ENCODE results near the gene HSD17B2. TPM values are rescaled to one million over a fixed set of nuclear protein-coding genes. Genes with fewer than 3 reads are reported as not detected.

The HSD17B2 gene
- total RNA-seq, 1 experiment from 2014 or later: 3.1 TPM

DNA sequence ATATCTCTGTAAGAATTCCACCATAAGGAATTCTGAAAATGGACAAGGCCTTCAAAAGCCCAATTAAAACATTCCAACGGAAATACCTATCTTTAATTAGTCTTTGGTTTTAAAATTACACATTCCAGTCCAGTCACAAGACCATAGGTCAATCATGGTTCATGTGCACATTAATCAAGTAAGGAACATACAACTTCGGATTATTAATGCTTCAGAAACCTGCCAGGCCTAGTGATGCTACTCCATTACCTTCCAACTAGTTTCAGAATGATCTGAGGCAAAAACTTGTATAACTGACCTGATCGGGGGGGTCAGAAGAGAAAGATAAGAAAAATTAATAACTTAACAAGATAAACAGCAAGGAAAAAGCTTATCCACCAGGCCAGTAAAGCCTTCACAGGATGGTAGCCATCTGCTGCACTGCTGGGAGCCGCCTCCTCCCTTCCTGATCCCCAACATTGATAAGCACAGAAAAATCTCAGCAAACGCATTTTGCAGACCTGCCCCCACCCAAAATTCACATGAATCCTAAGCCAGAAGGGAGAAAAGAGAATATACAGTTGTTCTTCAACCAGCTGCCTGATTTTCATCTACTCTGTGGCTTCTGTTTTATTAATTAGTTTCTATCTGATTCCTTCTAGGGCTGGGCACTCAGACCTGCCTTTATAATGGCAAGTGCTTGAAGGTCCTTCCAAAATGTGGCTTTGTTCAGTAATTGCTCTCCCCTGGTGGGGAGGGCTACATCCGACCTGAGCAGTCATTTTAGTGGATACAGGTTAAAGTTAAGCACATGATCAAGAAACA lies 29.8 kb upstream of the HSD17B2 start:
- POLR2A ChIA-PET (ENCODE audit: unreplicated experiment): no interaction called here

DNA sequence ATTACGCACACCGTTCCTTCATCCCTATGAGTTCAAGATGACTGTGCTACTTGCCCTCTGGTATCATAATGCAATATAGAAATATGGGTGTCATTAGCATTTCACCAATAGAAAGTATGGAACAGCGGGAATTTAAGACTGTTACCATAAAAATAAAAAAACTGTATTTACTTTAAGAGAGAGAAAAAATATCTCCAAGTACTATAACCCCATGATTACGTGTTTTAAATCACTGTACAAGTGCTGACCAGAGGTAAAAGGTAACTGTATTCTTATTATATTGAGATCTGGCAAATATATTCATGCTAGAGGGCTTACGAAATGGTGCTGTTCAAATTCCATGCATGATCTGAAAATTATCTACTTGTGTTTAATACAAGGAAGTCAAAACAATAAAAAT lies 29.0 kb upstream of the HSD17B2 start:
- intact Hi-C loops (cut with micrococcal nuclease): no loop called here
- no peak for TF ChIP-seq EZH2phosphoT487 (IDR thresholded peaks at IDR 0.05; ENCODE audit: borderline replicate concordance, low read length)
- TF ChIP-seq, protein P1, sequence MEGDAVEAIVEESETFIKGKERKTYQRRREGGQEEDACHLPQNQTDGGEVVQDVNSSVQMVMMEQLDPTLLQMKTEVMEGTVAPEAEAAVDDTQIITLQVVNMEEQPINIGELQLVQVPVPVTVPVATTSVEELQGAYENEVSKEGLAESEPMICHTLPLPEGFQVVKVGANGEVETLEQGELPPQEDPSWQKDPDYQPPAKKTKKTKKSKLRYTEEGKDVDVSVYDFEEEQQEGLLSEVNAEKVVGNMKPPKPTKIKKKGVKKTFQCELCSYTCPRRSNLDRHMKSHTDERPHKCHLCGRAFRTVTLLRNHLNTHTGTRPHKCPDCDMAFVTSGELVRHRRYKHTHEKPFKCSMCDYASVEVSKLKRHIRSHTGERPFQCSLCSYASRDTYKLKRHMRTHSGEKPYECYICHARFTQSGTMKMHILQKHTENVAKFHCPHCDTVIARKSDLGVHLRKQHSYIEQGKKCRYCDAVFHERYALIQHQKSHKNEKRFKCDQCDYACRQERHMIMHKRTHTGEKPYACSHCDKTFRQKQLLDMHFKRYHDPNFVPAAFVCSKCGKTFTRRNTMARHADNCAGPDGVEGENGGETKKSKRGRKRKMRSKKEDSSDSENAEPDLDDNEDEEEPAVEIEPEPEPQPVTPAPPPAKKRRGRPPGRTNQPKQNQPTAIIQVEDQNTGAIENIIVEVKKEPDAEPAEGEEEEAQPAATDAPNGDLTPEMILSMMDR (conservative IDR thresholded peaks at IDR 0.05; ENCODE audit: low read depth, low read length): no peak
- no peak for TF ChIP-seq EZH2 (IDR thresholded peaks at IDR 0.05; ENCODE audit: low read length, unreplicated experiment)
- Histone ChIP-seq H3K9me3 (ENCODE audit: low read length) (0 out of 2 replicates have a peak, but pooled peaks cover 4% of the 10 kb centered on the region), H4K20me1 (ENCODE audit: low read length) (no peaks in the 10 kb centered on the region), H3F3A (ENCODE audit: low read length, unreplicated experiment) (no peaks in the 10 kb centered on the region), H3K79me2 (ENCODE audit: low read length) (no peaks in the 10 kb centered on the region), H3K27ac (ENCODE audit: low read length) (no peak overlapping the region), H3K4me1 (ENCODE audit: insufficient read depth, low read length) (no peaks in the 10 kb centered on the region), H2AFZ (ENCODE audit: low read length) (no peak overlapping the region), H3K36me3 (ENCODE audit: low read depth, low read length) (no peaks in the 10 kb centered on the region), H3K4me2 (ENCODE audit: low read length) (no peak overlapping the region), H3K4me3 (ENCODE audit: low read length) (no peak overlapping the region), H3K9me2 (replicated peaks; ENCODE audit: low read length) (no peaks in the 10 kb centered on the region), H3K27me3 (ENCODE audit: low read length) (no peaks in the 10 kb centered on the region), H3K9ac (ENCODE audit: low read length) (no peak overlapping the region)
- ATAC-seq: no peak
- ChIA-PET CTCF (no interaction called here), POLR2A (ENCODE audit: unreplicated experiment) (no interaction called here)
- no TSS peak for BruUV-seq (replicated peaks)
- no peak for DNase-seq

More for the DNA sequence above, 29.8 kb upstream of the HSD17B2 start:
- H3K36me3 ChIP-seq (ENCODE audit: low read depth, low read length): no peaks in the 10 kb centered on the region
- intact Hi-C loops (cut with micrococcal nuclease): no loop called here
- no peaks in the 10 kb centered on the region for H3K79me2 ChIP-seq (ENCODE audit: low read length)
- H3K4me2 ChIP-seq (ENCODE audit: low read length): no peak overlapping the region
- no peaks in the 10 kb centered on the region for H3K4me1 ChIP-seq (ENCODE audit: insufficient read depth, low read length)
- H3K9me2 ChIP-seq (replicated peaks; ENCODE audit: low read length): no peaks in the 10 kb centered on the region
- no peak overlapping the region for H3K27ac ChIP-seq (ENCODE audit: low read length)
- DNase-seq: no peak
- H3K9ac ChIP-seq (ENCODE audit: low read length): no peak overlapping the region
- TF ChIP-seq EZH2phosphoT487 (IDR thresholded peaks at IDR 0.05; ENCODE audit: borderline replicate concordance, low read length) (no peak), EZH2 (IDR thresholded peaks at IDR 0.05; ENCODE audit: low read length, unreplicated experiment) (no peak)
- TF ChIP-seq, protein P1 (conservative IDR thresholded peaks at IDR 0.05; ENCODE audit: low read depth, low read length): no peak
- no TSS peak for BruUV-seq (replicated peaks)
- CTCF ChIA-PET: no interaction called here
- H2AFZ ChIP-seq (ENCODE audit: low read length): no peak overlapping the region
- no peak overlapping the region for H3K4me3 ChIP-seq (ENCODE audit: low read length)
- no peaks in the 10 kb centered on the region for H3K27me3 ChIP-seq (ENCODE audit: low read length)
- no peaks in the 10 kb centered on the region for H4K20me1 ChIP-seq (ENCODE audit: low read length)
- no peak for ATAC-seq
- 0 out of 2 replicates have a peak, but pooled peaks cover 4% of the 10 kb centered on the region for H3K9me3 ChIP-seq (ENCODE audit: low read length)
- H3F3A ChIP-seq (ENCODE audit: low read length, unreplicated experiment): no peaks in the 10 kb centered on the region

DNA sequence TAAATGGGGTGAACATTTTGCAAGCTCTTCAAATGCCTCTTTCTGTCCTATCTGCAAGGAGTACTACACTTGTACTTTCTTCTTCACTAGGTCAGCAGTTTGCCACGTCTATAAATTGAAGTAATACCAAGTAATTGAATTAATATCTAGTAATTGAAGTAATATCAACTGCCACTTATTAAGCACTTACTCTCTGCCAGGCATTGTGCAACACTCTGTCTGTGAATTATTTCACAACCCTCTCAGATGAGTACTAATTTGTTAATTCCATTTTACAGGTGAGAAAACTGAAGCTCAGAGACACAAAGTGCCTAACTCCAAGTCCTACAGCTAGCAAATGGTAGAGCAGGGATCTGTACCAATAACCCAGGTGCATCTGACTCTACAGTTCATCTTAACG lies 27.9 kb upstream of the HSD17B2 start:
- no peaks in the 10 kb centered on the region for H3K9me2 ChIP-seq (replicated peaks; ENCODE audit: low read length)
- no peak overlapping the region for H3K9ac ChIP-seq (ENCODE audit: low read length)
- H3K9me3 ChIP-seq (ENCODE audit: low read length): 0 out of 2 replicates have a peak, but pooled peaks cover 4% of the 10 kb centered on the region
- H2AFZ ChIP-seq (ENCODE audit: low read length): no peak overlapping the region
- ATAC-seq (no peak), DNase-seq (no peak)
- H3K4me2 ChIP-seq (ENCODE audit: low read length): no peak overlapping the region
- no peak for TF ChIP-seq EZH2phosphoT487 (IDR thresholded peaks at IDR 0.05; ENCODE audit: borderline replicate concordance, low read length)
- TF ChIP-seq, protein P1 (conservative IDR thresholded peaks at IDR 0.05; ENCODE audit: low read depth, low read length): no peak
- no peak for TF ChIP-seq EZH2 (IDR thresholded peaks at IDR 0.05; ENCODE audit: low read length, unreplicated experiment)
- H4K20me1 ChIP-seq (ENCODE audit: low read length): no peaks in the 10 kb centered on the region
- BruUV-seq (replicated peaks): no TSS peak
- no peaks in the 10 kb centered on the region for H3K27me3 ChIP-seq (ENCODE audit: low read length)
- H3K27ac ChIP-seq (ENCODE audit: low read length): no peak overlapping the region
- no peaks in the 10 kb centered on the region for H3K36me3 ChIP-seq (ENCODE audit: low read depth, low read length)
- H3K79me2 ChIP-seq (ENCODE audit: low read length): no peaks in the 10 kb centered on the region
- ChIA-PET POLR2A (ENCODE audit: unreplicated experiment) (no interaction called here), CTCF (no interaction called here)
- H3F3A ChIP-seq (ENCODE audit: low read length, unreplicated experiment): no peaks in the 10 kb centered on the region
- no peak overlapping the region for H3K4me3 ChIP-seq (ENCODE audit: low read length)
- no peaks in the 10 kb centered on the region for H3K4me1 ChIP-seq (ENCODE audit: insufficient read depth, low read length)
- intact Hi-C loops (cut with micrococcal nuclease): no loop called here
